Smooth muscle cell (in vitro differentiated cells): ENCODE results near the gene CYP2A7. TPM values are rescaled to one million over a fixed set of nuclear protein-coding genes. Genes with fewer than 3 reads are reported as not detected.
"Not testable (repeated sequence)": the region's sequence is repeated elsewhere in the genome, so short reads cannot be mapped to it uniquely, and the experiment has no call there.

Experiments used
- DNase-seq: peaks from one replicate; lab custom pipeline; 2025; ENCODE audit not compliant: unreplicated experiment; lab: John Stamatoyannopoulos, UW
- H2AFZ ChIP-seq: fragments of 200-600 bp; sonication (generic); 2 replicates; pipeline ENCODE4 v1.6.0; 2016; ENCODE audit warnings: antibody characterized with exemption, low read depth, mild to moderate bottlenecking
- H3F3A ChIP-seq: fragments of 200-600 bp; sonication (generic); 2 replicates; pipeline ENCODE4 v1.6.0; 2017; ENCODE audit warnings: antibody characterized with exemption, low read depth
- H3K27ac ChIP-seq: fragments of 200-600 bp; sonication (generic); 2 replicates; pipeline ENCODE4 v1.5.1; 2016; ENCODE audit warnings: low read depth, mild to moderate bottlenecking
- H3K27me3 ChIP-seq: fragments of 200-600 bp; sonication (generic); 2 replicates; pipeline ENCODE4 v1.6.1; 2016; ENCODE audit warnings: low read depth, mild to moderate bottlenecking
- H3K36me3 ChIP-seq: fragments of 200-600 bp; sonication (generic); 2 replicates; pipeline ENCODE4 v1.5.1; 2016; ENCODE audit warnings: low read depth
- H3K4me1 ChIP-seq: fragments of 200-600 bp; sonication (generic); 2 replicates; pipeline ENCODE4 v1.5.1; 2016; ENCODE audit warnings: low read depth
- H3K4me2 ChIP-seq: fragments of 200-600 bp; sonication (generic); 2 replicates; pipeline ENCODE4 v1.6.0; 2016; ENCODE audit warnings: mild to moderate bottlenecking
- H3K4me3 ChIP-seq: fragments of 200-600 bp; sonication (generic); 2 replicates; pipeline ENCODE4 v1.5.1; 2016; ENCODE audit warnings: mild to moderate bottlenecking
- H3K79me2 ChIP-seq: fragments of 200-600 bp; sonication (generic); 2 replicates; pipeline ENCODE4 v1.6.0; 2016; ENCODE audit warnings: low read depth, mild to moderate bottlenecking
- H3K9ac ChIP-seq: fragments of 200-600 bp; sonication (generic); 2 replicates; pipeline ENCODE4 v1.6.0; 2016; ENCODE audit warnings: low read depth
- H3K9me3 ChIP-seq: fragments of 200-600 bp; sonication (generic); replicated peaks from 2 replicates; pipeline ENCODE4 v1.5.1; 2016; ENCODE audit warnings: low read depth
- H4K20me1 ChIP-seq: fragments of 200-600 bp; sonication (generic); 2 replicates; pipeline ENCODE4 v1.6.0; 2016; ENCODE audit warnings: low read depth
- WGBS: methylation state at CpG from one replicate; pipeline ENCODE4 v1.1.7; 2016; ENCODE audit warnings: low lambda C conversion rate; 5-methylcytosine and 5-hydroxymethylcytosine counted together
- polyA plus RNA-seq: library from polyadenylated mRNA; unstranded; fragments of >200 nt; fragmentation: Nextera tagmentation; extraction: Ambion mirVana; gene quantifications from 2 replicates; pipeline ENCODE4 v1.2.1, GENCODE V29; 2016
- total RNA-seq: library from RNA; depleted of rRNA; stranded (reverse); fragments of >200 nt; gene quantifications from 2 replicates; pipeline ENCODE4 v1.2.3, GENCODE V29; 2014
- TF ChIP-seq, protein P1 (sequence below): fragments of 200-600 bp; sonication (generic); IDR thresholded peaks from 2 replicates; pipeline ENCODE4 v1.5.1; 2017; ENCODE audit warnings: borderline replicate concordance, mild to moderate bottlenecking, antibody characterized with exemption; ENCODE audit not compliant: insufficient read depth, poor library complexity, severe bottlenecking

The CYP2A7 gene
- total and polyA plus RNA-seq, 2 experiments from 2014 or later, result not detected

DNA sequence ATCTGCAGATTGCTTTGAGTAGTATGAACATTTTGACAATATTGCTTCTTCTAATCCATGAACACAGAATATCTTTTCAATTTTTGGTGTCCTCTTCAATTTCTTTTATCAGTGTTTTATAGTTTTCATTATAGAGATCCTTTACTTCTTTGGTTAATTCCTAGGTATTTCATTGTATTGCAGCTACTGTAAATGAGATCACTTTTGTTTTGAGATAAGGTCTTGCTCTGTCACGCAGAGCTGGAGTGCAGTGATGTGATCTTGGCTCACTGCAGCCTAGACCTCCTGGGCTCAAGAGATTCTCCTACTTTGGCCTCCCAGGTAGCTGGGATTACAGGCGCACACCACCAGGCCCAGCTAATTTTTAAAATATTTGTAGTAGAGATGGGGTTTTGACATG is 9.8 kb downstream of the CYP2A7 start:
- no peak overlapping the region for H3K9ac ChIP-seq
- no peak for DNase-seq
- H4K20me1 ChIP-seq, result no peaks in the 10 kb centered on the region
- no peaks in the 10 kb centered on the region for H3K4me1 ChIP-seq
- H3K9me3 ChIP-seq, result no peaks in the 10 kb centered on the region
- H3K4me2 ChIP-seq, result no peak overlapping the region
- H3F3A ChIP-seq, result no peaks in the 10 kb centered on the region
- H3K79me2 ChIP-seq, result no peaks in the 10 kb centered on the region
- no peak overlapping the region for H2AFZ ChIP-seq
- no peak overlapping the region for H3K4me3 ChIP-seq
- 88% methylated on average over 2 of the region's 2 CpGs for WGBS
- no peaks in the 10 kb centered on the region for H3K36me3 ChIP-seq
- H3K27me3 ChIP-seq, result peaks cover 11% of the 10 kb centered on the region
- TF ChIP-seq, protein P1, sequence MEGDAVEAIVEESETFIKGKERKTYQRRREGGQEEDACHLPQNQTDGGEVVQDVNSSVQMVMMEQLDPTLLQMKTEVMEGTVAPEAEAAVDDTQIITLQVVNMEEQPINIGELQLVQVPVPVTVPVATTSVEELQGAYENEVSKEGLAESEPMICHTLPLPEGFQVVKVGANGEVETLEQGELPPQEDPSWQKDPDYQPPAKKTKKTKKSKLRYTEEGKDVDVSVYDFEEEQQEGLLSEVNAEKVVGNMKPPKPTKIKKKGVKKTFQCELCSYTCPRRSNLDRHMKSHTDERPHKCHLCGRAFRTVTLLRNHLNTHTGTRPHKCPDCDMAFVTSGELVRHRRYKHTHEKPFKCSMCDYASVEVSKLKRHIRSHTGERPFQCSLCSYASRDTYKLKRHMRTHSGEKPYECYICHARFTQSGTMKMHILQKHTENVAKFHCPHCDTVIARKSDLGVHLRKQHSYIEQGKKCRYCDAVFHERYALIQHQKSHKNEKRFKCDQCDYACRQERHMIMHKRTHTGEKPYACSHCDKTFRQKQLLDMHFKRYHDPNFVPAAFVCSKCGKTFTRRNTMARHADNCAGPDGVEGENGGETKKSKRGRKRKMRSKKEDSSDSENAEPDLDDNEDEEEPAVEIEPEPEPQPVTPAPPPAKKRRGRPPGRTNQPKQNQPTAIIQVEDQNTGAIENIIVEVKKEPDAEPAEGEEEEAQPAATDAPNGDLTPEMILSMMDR, result no peak
- H3K27ac ChIP-seq, result no peak overlapping the region

DNA sequence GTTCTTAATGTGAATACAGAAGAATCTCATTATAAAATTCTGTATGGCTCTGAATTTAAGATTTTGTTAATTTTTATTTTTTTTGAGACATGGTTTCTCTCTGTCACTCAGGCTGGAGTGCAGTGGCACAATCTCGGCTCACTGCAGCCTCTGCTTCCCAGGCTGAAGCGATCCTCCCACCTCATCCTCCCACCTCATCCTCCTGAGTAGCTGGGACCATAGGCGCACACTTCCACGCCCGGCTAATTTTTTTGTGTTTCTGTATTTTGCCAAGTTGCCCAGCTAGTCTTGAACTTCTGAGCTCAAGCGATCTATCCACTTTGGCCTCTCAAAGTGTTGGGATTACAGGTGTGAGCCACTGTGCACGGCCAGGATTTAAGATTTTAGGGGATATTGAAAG is 14.3 kb downstream of the CYP2A7 start:
- H3K9me3 ChIP-seq, result no peaks in the 10 kb centered on the region
- no peaks in the 10 kb centered on the region for H3K4me1 ChIP-seq
- H3K4me3 ChIP-seq, result no peak overlapping the region
- no peak for DNase-seq
- TF ChIP-seq, protein P1, result no peak
- no peak overlapping the region for H3K4me2 ChIP-seq
- no peak overlapping the region for H3K27ac ChIP-seq
- H3K9ac ChIP-seq, result no peak overlapping the region
- 90% methylated on average over 7 of the region's 7 CpGs for WGBS
- H3K79me2 ChIP-seq, result no peaks in the 10 kb centered on the region
- H4K20me1 ChIP-seq, result no peaks in the 10 kb centered on the region
- no peaks in the 10 kb centered on the region for H3K27me3 ChIP-seq
- peaks cover 4% of the 10 kb centered on the region for H3F3A ChIP-seq
- H2AFZ ChIP-seq, result no peak overlapping the region
- H3K36me3 ChIP-seq, result no peaks in the 10 kb centered on the region

DNA sequence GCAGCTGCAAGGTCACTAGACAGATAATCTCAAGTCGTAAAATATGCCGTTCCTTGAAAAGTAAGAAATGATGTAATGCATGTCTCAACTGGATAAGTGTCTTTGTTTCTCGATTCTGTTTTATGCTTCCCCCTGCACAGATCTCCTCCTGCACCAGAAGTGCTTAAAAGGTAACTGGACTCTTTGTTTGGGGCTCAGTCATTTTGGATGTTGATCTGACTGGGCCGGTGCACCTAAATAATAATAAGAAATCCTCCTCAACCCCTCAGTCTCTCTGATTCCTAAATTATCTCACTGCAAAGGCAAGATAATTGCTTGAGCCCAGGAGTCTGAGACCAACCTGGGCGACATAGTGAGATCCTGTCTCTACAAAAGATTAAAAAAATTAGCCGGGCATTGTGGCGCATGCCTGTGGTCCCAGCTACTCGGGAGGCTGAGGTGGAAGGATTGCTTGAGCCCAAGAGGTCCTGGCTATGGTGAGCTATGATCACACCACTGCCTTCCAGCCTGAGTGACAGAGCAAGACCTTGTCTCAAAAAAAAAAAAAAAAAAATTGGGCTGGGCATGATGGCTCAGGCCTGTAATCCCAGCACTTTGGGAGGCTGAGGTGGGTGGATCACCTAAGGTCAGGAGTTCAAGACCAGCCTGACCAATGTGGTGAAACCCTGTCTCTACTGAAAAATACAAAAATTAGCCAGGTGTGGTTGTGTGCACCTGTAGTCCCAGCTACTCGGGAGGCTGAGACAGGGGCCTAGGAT is 17.1 kb downstream of the CYP2A7 start:
- DNase-seq, result not testable (repeated sequence)
- WGBS, result 41% methylated on average over 9 of the region's 9 CpGs

DNA sequence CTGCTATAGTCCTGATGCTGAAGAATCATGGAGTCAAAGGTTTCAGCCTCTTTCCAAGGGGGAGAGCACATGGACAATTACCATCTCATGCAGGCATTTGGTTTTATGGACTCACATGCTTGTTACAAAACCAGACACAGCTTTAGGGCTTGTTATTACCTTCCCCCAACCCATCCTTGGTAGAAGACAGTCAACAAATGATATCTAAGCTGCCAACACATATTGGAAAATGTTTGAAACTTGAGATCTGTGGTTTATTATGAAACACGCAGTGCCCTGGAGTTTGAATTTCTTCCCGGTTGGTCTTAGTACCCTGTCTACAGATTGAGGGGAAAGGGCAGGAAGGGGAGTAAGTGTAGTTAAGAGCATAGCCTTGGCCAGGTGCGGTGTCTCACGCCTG is 19.2 kb downstream of the CYP2A7 start:
- Histone ChIP-seq H3K27me3 (no peaks in the 10 kb centered on the region), H3K4me1 (no peaks in the 10 kb centered on the region), H3K27ac (no peak overlapping the region), H3K9me3 (no peaks in the 10 kb centered on the region), H3K79me2 (no peaks in the 10 kb centered on the region), H4K20me1 (no peaks in the 10 kb centered on the region), H2AFZ (no peak overlapping the region), H3K4me3 (no peak overlapping the region), H3K9ac (no peak overlapping the region), H3K36me3 (no peaks in the 10 kb centered on the region), H3K4me2 (no peak overlapping the region), H3F3A (peaks cover 4% of the 10 kb centered on the region)
- no peak for DNase-seq
- 58% methylated on average over 4 of the region's 4 CpGs for whole genome bisulfite sequencing
- TF ChIP-seq, protein P1, result no peak

More for the DNA sequence above, 17.1 kb downstream of the CYP2A7 start:
- H3K9ac ChIP-seq, H3K79me2 ChIP-seq, H4K20me1 ChIP-seq, H3K27me3 ChIP-seq, H3K4me1 ChIP-seq, H3K9me3 ChIP-seq, H3K36me3 ChIP-seq, H2AFZ ChIP-seq, H3F3A ChIP-seq: not testable (repeated sequence)
- Histone ChIP-seq H3K27ac (peak overlapping the region; percentile 28), H3K4me2 (peak overlapping the region; percentile 44), H3K4me3 (peak overlapping the region; percentile 18)
